Hepatocyte (in vitro differentiated cells): ENCODE results near the gene ZC3H10. TPM values are rescaled to one million over a fixed set of nuclear protein-coding genes. Genes with fewer than 3 reads are reported as not detected.

Source experiments
- DNase-seq: peaks from one replicate; pipeline ENCODE4 v3.0.0-alpha.2; 2016; ENCODE audit warnings: low spot score
- H2AFZ ChIP-seq: fragments of 200-600 bp; sonication (generic); 2 replicates; pipeline ENCODE4 v1.6.0; 2016; ENCODE audit warnings: antibody characterized with exemption, mild to moderate bottlenecking
- H3K27ac ChIP-seq: fragments of 200-600 bp; sonication (generic); 2 replicates; pipeline ENCODE4 v1.5.1; 2016; ENCODE audit warnings: mild to moderate bottlenecking
- H3K27me3 ChIP-seq: fragments of 200-600 bp; sonication (generic); 2 replicates; pipeline ENCODE4 v1.6.1; 2016
- H3K36me3 ChIP-seq: fragments of 200-600 bp; sonication (generic); replicated peaks from 2 replicates; pipeline ENCODE4 v1.5.1; 2016; ENCODE audit warnings: low read depth; ENCODE audit not compliant: insufficient read depth
- H3K4me1 ChIP-seq: fragments of 200-600 bp; sonication (generic); 2 replicates; pipeline ENCODE4 v1.5.1; 2016; ENCODE audit warnings: mild to moderate bottlenecking, moderate library complexity; ENCODE audit not compliant: insufficient read depth
- H3K4me2 ChIP-seq: fragments of 200-600 bp; sonication (generic); 2 replicates; pipeline ENCODE4 v1.6.0; 2016
- H3K4me3 ChIP-seq: fragments of 200-600 bp; sonication (generic); 2 replicates; pipeline ENCODE4 v1.5.1; 2016; ENCODE audit warnings: mild to moderate bottlenecking
- H3K79me2 ChIP-seq: fragments of 200-600 bp; sonication (generic); 2 replicates; pipeline ENCODE4 v1.6.0; 2017; ENCODE audit warnings: mild to moderate bottlenecking
- H3K9me2 ChIP-seq: fragments of 200-600 bp; sonication (generic); replicated peaks from 2 replicates; pipeline ENCODE4 v1.6.0; 2017; ENCODE audit warnings: mild to moderate bottlenecking; ENCODE audit not compliant: insufficient read depth
- H3K9me3 ChIP-seq: fragments of 200-600 bp; sonication (generic); 2 replicates; pipeline ENCODE4 v1.5.1; 2016; ENCODE audit warnings: low read depth, mild to moderate bottlenecking
- H4K20me1 ChIP-seq: fragments of 200-600 bp; sonication (generic); 2 replicates; pipeline ENCODE4 v1.6.0; 2016; ENCODE audit warnings: mild to moderate bottlenecking; ENCODE audit not compliant: insufficient read depth, poor library complexity, severe bottlenecking
- CTCF ChIP-seq: fragments of 200-600 bp; sonication (generic); IDR thresholded peaks from 2 replicates; pipeline ENCODE4 v1.5.1; 2016; ENCODE audit warnings: antibody characterized with exemption, mild to moderate bottlenecking; ENCODE audit not compliant: poor library complexity
- EZH2 ChIP-seq: fragments of 200-600 bp; sonication (generic); IDR thresholded peaks from 2 replicates; pipeline ENCODE4 v1.6.1; 2016; ENCODE audit warnings: antibody characterized with exemption, mild to moderate bottlenecking, borderline replicate concordance
- EZH2phosphoT487 ChIP-seq: fragments of 200-600 bp; sonication (generic); IDR thresholded peaks from one replicate; pipeline ENCODE4 v1.6.1; 2018; ENCODE audit warnings: antibody characterized with exemption, mild to moderate bottlenecking, low read depth, moderate library complexity; ENCODE audit not compliant: unreplicated experiment, severe bottlenecking
- WGBS: methylation state at CpG from one replicate; pipeline ENCODE4 v1.1.6; 2016; ENCODE audit warnings: low lambda C conversion rate; ENCODE audit errors: missing lambda C conversion rate; 5-methylcytosine and 5-hydroxymethylcytosine counted together
- polyA plus RNA-seq: library from polyadenylated mRNA; unstranded; fragments of >200 nt; fragmentation: Nextera tagmentation; extraction: Ambion mirVana; gene quantifications from 2 replicates; pipeline ENCODE4 v1.2.1, GENCODE V29; 2016
- total RNA-seq: library from RNA; depleted of rRNA; stranded (reverse); fragments of >200 nt; gene quantifications from 2 replicates; pipeline ENCODE4 v1.2.3, GENCODE V29; 2014

The ZC3H10 gene
- total and polyA plus RNA-seq, 2 experiments from 2014 or later = 5.7 to 9.0 TPM

DNA sequence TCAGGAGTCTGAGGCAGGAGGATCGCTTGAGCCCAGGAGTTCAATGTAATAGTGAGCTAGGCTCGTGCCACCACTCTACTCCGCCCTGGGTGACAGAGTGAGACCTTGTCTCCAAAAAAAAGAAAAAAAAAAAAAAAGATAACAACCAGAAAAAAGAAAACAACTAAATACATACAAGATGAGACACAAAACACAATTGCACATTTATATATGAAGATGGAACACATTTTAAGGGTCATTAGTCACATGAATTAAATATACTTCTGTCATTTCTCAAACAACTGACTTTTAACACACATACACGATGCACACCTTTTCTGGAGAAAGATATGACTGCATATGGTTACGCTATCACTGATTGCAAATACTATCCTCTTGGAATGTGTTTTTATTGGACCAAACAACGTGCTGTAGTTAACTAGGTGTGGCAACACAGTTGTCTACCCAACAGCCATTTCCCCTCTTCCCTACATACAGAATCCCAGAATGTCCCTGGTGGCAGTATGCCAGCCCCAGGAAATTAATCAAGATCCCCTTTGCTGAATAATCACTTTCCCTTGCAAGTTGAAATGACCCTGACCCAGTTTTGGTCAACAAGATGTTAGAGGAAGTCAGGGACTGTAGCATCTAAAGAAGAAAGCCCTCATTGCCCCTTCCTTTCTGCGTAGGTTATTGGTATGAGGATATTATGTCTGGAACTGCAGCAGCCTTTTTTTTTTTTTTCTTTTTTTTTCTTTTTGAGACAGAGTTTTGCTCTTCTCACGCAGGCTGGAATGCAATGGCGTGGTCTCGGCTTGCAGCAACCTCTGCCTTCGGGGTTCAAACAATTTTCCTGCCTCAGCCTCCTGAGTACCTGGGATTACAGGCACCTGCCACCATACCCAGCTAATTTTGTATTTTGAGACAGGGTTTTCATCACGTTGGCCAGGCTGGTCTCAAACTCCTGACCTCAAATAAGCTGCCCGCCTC lies 28.7 kb downstream of the ZC3H10 start:
- peak; percentile 41 for DNase-seq

GRCh38 chr12:56150563-56150962 lies 32.5 kb downstream of the ZC3H10 start:
- H3K36me3 ChIP-seq = no peaks in the 10 kb centered on the region
- H3K79me2 ChIP-seq = peaks cover 19% of the 10 kb centered on the region
- H3K4me1 ChIP-seq = peaks cover 27% of the 10 kb centered on the region
- no peak overlapping the region for H2AFZ ChIP-seq
- no peak overlapping the region for H3K4me3 ChIP-seq
- no peak for DNase-seq
- no peak overlapping the region for H3K27ac ChIP-seq
- no peak overlapping the region for H3K4me2 ChIP-seq
- no peaks in the 10 kb centered on the region for H3K9me3 ChIP-seq
- H3K9me2 ChIP-seq = no peaks in the 10 kb centered on the region
- H3K27me3 ChIP-seq = no peaks in the 10 kb centered on the region
- TF ChIP-seq EZH2phosphoT487 (no peak), EZH2 (no peak), CTCF (no peak)
- WGBS = 73% methylated on average over 3 of the region's 3 CpGs
- no peaks in the 10 kb centered on the region for H4K20me1 ChIP-seq

More for the DNA sequence above, 28.7 kb downstream of the ZC3H10 start:
- no peaks in the 10 kb centered on the region for H3K9me3 ChIP-seq
- H3K27ac ChIP-seq = peak overlapping the region; percentile 21
- 80% methylated on average over 13 of the region's 13 CpGs for WGBS
- TF ChIP-seq EZH2phosphoT487 = no peak
- no peak for TF ChIP-seq CTCF
- TF ChIP-seq EZH2 = no peak
- H3K36me3 ChIP-seq = no peaks in the 10 kb centered on the region
- H3K9me2 ChIP-seq = no peaks in the 10 kb centered on the region
- H3K4me3 ChIP-seq = no peak overlapping the region
- peaks cover 18% of the 10 kb centered on the region for H3K4me1 ChIP-seq
- no peak overlapping the region for H3K4me2 ChIP-seq
- no peaks in the 10 kb centered on the region for H3K27me3 ChIP-seq
- H4K20me1 ChIP-seq = no peaks in the 10 kb centered on the region
- no peaks in the 10 kb centered on the region for H3K79me2 ChIP-seq
- no peak overlapping the region for H2AFZ ChIP-seq

DNA sequence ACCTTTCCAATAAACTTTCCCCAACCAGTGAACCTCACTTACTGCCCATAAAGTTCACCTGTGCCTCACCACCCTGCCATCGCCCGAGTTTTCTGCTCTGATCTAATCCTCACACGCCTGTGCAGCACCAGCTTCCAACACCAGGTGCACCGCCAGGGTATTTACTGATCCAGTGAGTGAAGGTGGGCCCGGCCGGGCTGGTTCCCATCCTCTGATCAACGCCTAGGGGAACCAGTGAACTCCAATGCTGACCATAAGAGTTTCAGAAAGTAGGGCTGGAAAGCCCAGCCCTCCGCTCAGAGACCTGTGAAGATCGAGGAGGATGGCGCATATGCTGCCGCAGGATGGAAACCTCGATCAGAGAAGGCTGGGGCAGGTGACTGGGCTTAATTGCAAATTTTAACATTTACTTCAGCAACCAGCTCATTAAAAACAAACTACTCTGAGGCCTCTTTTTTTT lies 33.6 kb downstream of the ZC3H10 start:
- Histone ChIP-seq H3K9me2 (no peaks in the 10 kb centered on the region), H3K79me2 (peaks cover 19% of the 10 kb centered on the region), H3K9me3 (no peaks in the 10 kb centered on the region), H4K20me1 (no peaks in the 10 kb centered on the region), H2AFZ (peak overlapping the region; percentile 82), H3K27ac (peak overlapping the region; percentile 95), H3K4me3 (peak overlapping the region; percentile 76), H3K36me3 (no peaks in the 10 kb centered on the region), H3K27me3 (no peaks in the 10 kb centered on the region), H3K4me2 (peak overlapping the region; percentile 91), H3K4me1 (peaks cover 20% of the 10 kb centered on the region)
- TF ChIP-seq CTCF (peak; percentile 32), EZH2phosphoT487 (no peak), EZH2 (no peak)
- DNase-seq = peak; percentile 82
- WGBS = 10% methylated on average over 12 of the region's 12 CpGs
